Measurements from ENCODE around the gene CROCC2.

CROCC2 gene

DNA sequence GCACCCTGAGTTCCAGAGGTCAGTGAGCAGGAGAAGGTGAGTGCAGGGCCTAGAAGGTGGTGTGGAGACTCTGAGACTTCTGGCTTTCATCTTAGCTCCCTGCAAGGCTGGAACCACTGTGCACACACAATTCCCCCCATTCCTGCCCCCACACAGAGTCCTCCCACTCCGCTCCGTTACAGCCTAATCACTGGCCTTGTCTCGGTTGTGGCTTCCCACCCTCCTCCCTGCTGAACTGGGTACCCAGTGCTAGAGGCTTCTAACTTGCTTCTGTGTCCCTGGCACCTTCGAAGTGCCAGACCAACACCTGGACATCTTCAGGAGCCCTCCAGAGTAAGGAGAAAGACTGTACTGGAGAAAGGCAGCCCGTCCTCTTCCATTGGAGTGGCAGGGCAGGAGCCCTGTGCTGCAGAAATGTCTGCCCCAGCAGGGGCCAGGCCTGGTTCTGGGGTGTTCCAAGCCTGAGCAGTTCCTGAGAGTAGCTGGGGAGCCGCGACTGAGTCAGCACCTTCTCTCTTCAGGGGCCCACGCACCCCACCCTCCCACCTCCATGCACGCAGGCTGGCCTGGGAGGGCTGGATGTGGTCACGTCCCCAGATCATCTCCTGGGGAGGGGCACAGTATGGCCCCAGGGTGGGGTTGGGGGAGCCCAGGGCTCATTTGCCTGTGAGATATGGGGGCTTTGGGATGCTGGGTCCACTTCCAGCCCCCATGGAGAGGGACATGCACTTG, 23.4 kb downstream of the CROCC2 start:
- in situ Hi-C loops (cut with MboI; ENCODE audit: low pct_unique_long_range_greater_than_20kb, low sequenced_read_pairs): no loop called here
- no peak for DNase-seq

DNA sequence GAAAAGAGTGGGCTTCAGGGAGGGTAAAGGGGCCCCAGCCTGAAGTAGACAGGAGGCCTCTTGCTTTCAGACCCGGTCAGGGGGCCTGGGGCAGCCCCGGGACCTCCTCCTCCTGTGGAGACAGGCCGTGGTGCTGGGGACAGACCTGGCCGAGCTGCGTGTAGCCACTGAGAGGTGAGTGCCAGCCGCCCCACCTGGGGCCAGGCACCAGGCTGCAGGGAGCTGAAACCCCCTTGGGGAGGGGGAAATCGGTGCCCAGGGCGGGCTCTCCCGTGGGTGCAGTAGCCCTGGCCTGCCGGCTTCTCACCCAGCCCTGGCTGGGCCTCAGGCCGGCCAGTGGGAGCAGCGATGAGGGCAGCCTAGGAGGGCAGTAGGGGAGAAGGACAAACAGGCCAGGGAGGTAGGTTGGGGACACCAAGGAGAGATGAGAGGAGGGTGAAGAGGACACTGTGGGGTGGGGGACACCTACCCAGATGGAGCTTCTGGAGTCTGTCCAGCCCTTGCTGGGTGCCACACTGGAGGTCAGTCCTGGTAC, 24.0 kb downstream of the CROCC2 start:
- DNase-seq: no peak
- in situ Hi-C loops (cut with MboI; ENCODE audit: low pct_unique_long_range_greater_than_20kb, low sequenced_read_pairs): no loop called here

DNA sequence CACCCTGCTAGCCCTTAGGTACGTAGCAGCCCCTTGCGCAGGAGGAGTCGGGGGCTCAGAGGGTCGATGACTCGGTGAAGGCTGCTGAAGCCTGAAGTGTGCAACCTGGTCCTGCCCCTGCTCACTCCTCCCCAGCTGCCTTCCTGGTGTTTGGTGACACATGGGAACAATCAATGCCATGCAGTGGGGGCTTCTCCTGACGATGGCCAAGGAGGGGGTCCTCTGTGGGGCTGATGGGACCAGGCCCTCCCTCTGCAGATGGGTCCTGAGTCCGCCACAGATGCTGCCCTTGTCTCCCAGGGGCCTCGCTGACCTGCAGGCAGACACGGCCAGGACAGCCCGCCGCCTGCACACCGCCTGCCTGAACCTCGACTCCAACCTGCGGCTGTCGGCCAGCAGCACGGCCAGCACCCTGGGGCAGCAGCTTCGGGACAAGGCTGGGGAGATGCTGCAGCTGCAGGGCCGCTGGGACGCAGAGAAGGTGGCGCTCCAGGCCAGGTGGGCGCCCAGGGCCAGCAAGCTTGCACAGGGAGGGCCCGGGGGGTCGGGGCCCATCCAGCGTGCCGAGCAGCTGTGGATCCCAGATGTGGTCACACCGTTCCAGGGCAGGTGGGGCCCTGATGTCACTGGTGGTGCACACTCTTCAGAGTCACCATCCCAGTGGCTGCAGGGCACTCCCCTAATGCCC, 24.6 kb downstream of the CROCC2 start:
- DNase-seq: no peak
- in situ Hi-C loops (cut with MboI; ENCODE audit: low pct_unique_long_range_greater_than_20kb, low sequenced_read_pairs): no loop called here

DNA sequence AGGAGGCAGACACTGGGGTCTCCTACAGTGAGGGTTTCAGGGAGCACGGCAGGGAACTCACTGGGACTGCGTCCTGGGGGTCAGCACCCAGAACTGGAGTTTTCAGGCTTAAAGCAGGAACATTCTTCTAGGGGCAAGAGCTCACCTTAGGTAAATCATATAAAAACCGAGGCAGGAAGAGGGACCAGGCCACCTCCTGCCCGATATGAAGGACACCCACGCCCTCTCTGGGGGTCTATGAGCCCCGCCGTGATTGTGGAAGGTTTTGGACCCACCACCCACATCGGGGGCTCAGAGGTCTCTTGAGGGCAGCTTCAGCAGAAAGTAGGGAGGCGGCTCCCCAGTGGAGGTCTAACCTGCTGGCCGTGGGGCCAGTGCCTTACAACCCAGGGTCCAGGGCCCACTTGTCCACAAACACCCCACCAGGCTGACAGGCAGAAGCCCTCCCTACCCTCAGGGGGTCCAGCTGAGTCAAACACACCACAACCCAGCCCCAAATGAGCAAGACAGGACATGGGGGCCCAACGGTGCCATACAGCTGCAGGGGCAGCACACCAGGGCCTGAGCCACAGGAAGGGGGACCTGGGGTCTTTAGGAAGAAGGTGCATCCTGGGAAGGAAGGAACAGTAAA, 25.3 kb downstream of the CROCC2 start:
- in situ Hi-C loops (cut with MboI; ENCODE audit: low pct_unique_long_range_greater_than_20kb, low sequenced_read_pairs): no loop called here
- no peak for DNase-seq

DNA sequence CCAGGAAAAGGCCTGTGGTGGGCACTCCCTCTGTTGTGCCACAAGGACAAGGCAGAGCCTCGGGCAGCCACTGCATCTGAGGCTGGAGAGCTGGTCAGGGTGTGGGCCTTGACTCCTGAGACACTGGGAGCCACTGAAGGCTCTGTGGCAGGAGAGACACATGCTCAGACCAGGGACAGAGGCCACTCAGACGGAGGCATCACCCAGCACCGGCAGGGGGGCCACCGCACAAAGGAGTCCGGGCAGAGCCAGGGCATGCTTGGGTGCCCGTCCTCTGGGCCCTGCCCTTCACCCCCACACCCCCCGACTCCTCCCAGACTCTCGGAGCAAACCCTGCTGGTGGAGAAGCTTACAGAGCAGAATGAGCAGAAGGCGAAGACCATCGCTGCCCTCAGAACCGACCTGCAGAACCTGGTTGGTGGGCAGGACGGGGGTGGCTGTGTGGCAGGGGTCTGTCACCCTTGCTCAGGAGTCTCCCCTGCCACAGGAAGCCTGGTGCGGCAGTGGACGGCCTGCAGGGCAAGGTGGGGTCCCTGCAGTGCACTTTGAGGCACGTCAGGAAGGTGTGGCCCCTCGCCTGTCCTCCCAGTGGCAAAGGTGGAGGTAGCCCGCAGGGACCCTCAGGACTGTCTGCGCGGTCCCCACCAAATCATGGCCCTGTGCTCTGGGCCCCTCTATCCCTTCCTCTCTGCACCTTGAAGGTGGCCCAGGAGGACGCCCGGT, 26.0 kb downstream of the CROCC2 start:
- DNase-seq: no peak
- in situ Hi-C loops (cut with MboI; ENCODE audit: low pct_unique_long_range_greater_than_20kb, low sequenced_read_pairs): no loop called here

DNA sequence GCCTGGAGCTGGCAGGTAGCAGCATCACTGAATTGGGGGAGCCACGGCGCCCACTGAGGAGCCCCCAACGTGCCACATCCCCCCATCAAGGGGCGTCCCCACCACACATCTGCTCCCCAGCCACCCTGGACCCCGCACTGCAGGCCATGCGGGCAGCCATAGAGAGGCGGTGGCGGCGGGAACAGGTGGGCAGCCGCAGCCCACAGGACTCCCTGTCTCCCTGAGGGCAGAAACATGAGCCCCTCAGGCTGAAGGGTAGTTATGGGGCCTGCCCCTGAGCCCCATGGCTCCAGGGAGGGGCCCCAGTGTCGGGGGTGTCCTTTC, 26.6 kb downstream of the CROCC2 start:
- in situ Hi-C loops (cut with MboI; ENCODE audit: low pct_unique_long_range_greater_than_20kb, low sequenced_read_pairs): no loop called here
- DNase-seq: no peak

DNA sequence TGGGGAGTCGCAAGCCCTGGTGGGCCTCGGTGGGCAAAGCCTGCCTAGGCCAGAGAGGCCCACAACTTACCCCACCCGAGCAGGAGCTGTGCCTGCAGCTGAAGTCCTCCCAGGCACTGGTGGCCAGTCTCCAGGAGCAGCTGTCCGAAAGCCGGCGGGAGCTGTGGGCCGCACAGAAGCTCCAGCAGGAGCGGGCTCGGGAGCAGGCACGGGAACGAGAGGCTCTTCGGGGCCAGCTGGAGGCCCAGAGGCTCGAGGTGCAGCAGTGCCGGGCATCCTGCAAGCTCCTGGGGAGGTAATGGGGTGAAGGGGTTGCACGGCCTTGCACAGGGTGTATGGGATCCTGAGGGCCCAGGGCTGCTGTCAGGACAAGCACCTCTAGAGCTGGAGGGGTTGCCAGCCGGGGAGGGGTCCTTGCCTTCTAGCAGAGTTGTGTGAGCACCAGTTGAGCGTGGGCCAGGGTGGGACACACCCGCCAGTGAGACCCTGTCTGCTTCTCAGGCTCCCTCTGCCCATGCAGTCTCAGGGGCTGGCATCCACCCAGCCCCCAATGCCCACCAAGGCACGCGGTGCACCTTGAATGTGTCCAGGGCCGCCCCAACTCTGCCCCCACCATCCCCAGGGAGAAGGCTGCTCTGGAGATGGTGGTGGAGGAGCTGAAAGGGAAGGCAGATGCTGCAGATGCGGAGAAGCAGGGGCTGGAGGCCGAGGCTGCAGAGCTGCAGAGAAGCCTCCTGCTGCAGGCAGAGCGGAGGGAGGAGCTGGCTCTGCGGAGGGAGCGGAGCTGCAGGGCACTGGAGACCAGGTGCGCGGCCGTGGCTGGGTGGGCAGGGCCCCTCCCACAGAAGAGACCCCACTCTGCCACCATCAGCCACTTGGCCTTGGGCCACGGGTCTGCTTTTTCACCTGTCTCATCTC, 27.2 kb downstream of the CROCC2 start:
- in situ Hi-C loops (cut with MboI; ENCODE audit: low pct_unique_long_range_greater_than_20kb, low sequenced_read_pairs): no loop called here
- no peak for DNase-seq

DNA sequence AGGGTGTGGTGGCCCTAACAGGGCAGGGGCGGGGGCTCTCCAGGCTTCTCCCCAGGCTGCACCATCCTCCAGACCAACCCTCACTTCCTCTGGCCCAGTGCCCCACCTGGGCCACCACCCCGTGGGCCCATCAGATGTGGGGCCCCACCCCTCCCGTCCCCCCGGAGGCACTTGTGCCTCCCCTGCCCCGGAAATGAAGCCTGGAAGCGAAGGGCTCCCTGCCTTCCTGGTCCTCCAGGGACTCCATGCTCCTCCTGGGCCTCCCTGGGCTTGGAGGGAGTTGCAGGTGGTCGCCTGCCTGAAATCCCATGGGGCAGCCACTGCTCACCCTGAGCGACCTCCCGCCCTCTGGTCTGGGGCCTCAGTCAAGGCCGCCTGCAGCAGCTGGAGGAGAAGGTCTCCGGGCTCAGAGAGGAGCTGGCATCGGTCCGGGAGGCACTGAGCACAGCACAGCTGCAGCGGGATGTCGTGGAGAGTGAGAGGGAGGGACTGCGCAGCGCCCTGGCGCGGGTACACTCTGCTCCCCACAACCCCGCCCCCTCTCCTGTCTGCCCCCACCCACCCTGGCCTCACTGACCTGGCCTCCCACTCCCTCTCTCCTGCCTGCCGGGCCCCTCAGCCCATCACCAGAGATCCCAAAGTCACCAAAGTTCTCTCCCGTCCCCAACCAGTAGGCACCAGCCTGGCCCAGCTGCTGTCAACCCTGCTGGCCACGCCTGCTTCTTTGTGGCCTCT, 28.0 kb downstream of the CROCC2 start:
- in situ Hi-C loops (cut with MboI; ENCODE audit: low pct_unique_long_range_greater_than_20kb, low sequenced_read_pairs): no loop called here
- DNase-seq: no peak

DNA sequence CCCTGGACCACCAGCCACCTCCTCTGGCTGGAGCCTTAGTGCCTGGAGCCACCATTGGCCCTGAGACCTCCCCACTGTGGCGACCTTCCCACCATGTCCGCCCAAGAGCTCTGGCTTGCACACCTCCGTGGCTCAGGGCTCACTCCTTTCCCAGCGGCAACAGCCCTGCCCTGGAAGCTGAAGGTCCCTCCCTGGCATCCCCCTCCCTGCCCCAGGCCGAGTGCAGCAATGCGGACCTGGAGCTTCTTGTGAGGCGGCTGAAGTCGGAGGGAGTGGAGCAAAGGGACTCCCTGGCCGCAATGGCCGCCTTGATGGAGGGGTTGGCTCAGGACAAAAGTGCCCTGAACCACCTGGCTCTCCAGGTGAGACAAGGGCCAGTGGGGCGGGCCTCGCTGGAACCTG, 28.6 kb downstream of the CROCC2 start:
- in situ Hi-C loops (cut with MboI; ENCODE audit: low pct_unique_long_range_greater_than_20kb, low sequenced_read_pairs): no loop called here
- no peak for DNase-seq

DNA sequence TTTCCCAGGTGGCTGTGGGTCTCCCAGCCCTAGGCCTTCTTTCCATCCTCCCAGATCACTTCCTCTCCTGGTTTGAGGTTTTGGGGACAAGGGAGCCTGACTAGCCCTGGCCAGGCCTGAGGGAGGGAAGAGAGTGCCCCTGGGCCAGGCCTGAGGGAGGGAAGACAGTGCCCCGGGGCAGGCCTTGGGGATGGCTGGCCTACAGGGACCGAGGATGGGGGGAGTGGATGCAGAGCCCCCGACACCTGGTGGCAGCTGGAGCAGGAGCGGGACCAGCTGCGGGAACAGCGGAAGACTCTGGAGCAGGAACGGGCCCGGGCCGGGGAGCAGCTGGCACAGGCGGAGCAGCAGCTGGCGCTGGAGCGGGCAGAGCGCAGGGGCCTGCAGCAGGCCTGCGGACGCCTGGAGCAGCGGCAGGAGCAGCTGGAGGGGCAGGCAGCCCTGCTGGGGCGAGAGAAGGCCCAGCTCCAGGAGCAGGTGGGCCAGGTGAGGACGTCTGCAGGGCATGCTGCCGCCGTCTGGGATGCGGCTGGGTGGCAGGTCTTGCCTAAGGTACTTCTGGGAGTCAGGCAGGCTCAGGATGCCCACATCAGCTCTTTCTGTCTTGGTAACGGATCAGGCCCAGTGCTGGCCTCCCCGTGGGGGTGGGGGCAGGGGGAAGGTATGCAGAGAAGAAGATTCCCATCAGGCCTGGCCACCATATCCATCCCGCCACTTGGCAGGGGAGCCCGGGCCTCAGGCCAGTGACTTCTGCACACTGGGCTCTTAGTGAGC, 29.2 kb downstream of the CROCC2 start:
- in situ Hi-C loops (cut with MboI; ENCODE audit: low pct_unique_long_range_greater_than_20kb, low sequenced_read_pairs): no loop called here
- DNase-seq: no peak

DNA sequence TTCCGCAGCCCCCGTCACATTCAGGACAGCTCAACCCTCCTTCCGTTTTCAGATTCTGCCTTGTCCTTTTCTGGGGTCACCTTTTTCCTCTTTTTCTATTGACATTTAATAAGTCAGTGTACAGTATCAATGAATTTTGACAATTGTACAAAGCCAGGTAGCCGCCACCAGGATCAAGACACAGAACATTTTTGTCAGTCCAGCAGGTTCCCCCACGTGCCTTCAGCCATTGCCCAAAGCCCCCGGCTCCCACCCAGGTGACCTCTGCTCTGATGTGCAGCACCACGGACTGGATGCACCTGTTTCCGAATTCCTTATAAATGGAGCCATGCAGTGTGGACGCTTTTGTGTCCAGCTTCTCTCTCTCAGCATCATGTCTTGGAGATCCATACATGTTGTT, 30.0 kb downstream of the CROCC2 start:
- no peak for DNase-seq
- in situ Hi-C loops (cut with MboI; ENCODE audit: low pct_unique_long_range_greater_than_20kb, low sequenced_read_pairs): no loop called here

DNA sequence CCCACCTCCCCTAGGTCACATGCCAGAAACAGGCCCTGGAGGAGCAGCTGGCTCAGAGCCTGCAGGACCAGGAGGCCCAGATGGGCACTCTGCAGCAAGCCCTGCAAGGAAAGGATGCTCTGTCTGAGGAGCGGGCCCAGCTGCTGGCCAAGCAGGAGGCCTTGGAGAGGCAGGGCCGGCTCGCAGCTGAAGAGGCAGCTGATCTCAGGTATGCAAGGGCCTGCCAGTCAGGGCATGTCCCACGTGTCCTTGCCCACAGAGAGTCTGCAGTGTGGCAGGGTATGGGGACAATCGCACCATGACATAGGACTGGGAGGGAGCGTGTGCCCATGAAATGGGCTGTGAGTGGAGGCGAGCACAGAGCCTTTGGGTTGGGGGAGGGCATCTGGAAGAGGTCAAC, 39.9 kb downstream of the CROCC2 start:
- no peak for DNase-seq
- in situ Hi-C loops (cut with MboI; ENCODE audit: low pct_unique_long_range_greater_than_20kb, low sequenced_read_pairs): no loop called here

DNA sequence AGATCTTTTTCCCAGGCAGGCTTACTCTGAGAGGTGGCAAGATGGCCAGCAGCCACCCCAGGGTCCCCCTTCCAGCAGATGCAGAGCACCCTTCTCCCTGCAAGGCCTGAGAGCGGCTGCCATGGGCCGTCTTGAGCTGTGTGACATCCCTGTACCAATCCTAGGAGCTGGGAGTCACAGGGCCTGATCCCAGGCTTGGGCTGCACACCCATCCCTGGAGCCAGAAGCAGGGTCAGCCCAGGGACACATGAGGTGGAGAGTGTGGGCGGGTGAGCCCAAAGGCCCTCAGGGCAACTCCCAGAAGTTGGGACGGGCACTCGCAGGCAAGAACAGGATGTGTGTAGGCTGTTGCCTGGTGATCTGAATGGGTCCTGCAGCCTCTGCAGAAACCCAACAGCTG, 40.5 kb downstream of the CROCC2 start:
- in situ Hi-C loops (cut with MboI; ENCODE audit: low pct_unique_long_range_greater_than_20kb, low sequenced_read_pairs): no loop called here
- DNase-seq: no peak

DNA sequence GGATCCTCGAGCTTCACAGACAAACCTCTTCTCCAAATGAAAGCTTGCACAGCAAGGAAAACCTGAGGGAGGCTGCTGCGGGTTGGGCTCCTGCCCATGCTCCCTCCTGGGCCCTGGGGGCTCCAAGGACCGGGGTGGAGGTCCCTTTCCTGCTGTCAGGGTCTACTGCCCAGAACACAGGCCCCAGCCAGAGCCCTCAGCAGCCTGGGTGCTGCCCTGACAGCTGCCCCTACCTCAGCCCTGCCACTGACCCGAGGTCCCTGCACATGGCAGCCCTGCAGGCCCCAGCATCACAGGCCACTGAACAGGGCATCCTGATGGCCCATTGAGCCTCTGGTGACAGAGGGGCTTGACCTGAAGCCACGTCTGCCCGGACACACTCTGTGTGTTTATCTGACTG, 41.0 kb downstream of the CROCC2 start:
- no peak for DNase-seq
- in situ Hi-C loops (cut with MboI; ENCODE audit: low pct_unique_long_range_greater_than_20kb, low sequenced_read_pairs): no loop called here

DNA sequence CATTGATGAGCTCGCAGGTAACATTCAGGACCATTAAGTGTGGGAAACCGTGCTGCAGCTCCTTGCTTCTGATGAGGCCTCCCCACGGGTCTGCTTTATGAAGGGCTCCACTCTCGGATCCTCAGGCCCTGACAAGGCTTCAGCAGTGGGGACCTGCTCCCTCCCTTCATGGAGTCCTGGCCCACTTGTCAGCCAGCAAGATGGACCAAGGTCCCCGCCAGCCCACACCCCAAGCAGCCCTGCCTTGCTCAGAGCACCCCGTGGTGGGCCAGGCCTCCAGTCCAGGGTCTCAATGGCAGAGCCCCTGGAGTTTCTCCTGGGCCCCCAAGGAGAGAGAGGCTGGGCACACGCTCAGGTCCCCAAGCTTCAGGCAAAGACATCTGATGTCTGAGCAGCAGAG, 41.5 kb downstream of the CROCC2 start:
- in situ Hi-C loops (cut with MboI; ENCODE audit: low pct_unique_long_range_greater_than_20kb, low sequenced_read_pairs): no loop called here
- DNase-seq: no peak

DNA sequence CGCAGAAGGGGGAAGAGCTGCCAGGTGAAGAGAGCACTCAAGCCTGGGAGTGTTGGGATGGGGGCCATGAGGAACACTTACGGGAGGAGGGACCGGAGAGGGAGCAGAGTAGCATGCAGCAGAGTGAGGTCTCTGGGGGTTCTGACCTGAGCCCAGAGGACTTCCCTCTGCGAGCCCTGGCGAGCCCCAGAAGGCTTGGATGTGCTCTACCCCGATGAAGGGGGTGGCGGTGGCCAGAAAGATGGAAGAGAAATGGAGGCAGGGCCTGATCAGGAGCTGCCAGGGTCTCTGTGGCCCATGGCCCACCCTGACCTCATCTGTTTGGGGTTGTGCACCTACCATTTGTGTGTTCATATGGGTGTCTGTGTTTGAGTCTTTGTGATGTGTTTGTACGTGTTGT, 42.0 kb downstream of the CROCC2 start:
- no peak for DNase-seq
- in situ Hi-C loops (cut with MboI; ENCODE audit: low pct_unique_long_range_greater_than_20kb, low sequenced_read_pairs): no loop called here

DNA sequence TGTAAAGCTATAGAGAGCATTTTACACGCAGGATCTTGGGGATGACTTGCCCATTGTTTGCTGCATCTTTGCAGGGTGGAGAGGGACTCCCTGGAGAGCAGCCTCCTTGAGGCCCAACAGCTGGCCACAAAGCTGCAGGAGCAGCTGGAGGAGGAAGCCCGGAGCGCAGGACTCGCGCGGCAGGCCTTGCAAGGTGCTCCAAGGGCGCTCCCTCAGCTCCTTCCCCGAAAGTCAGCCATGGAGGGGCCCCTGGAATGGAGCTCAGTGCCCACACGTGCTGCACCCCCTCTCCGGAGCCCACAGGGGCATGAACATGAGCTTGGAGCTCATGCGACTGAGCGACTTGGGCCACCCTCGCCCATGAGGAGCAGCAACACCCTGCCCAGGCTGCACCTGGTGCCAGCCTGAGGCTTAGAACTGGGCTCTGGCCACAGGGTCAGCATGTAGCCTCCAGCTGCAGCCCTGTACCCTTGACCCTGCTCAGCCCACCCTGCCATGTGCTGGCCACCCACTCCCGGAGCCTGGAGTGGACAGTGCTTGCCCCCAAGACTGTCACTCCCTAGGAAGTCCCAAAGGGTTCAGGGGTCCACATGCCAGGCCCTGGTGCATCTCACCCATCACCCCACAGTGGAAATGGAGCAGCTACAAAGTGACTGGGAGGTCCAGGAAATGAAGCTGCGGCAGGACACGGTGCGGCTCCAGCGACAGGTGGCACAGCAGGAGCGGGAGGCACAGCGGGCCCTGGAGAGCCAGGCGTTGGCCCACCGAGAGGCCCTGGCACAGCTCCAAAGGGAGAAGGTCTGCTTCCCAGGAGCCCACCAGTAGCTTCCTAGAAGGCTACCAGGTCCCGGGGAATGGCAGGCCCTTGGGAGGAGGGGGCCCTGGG, 43.0 kb downstream of the CROCC2 start:
- in situ Hi-C loops (cut with MboI; ENCODE audit: low pct_unique_long_range_greater_than_20kb, low sequenced_read_pairs): no loop called here
- DNase-seq: no peak

Data from KBM-7 (cell line).